T-helper 2 cell (primary cell): Measurements from ENCODE around the gene STAT2.
A peak's percentile ranks its signal among the peaks of the same experiment; 100 is the strongest.
"Not testable (repeated sequence)": the region's sequence is repeated elsewhere in the genome, so short reads cannot be mapped to it uniquely, and the experiment has no call there.

Experiments used
- DNase-seq, 5 experiments: peaks; one replicate each; pipeline versions ENCODE4 v3.0.0 to v3.0.0-alpha.2; 2012 to 2022

Gene STAT2

GRCh38 chr12:56324206-56324605 lies 35.7 kb downstream of the STAT2 start:
- no peak for DNase-seq

GRCh38 chr12:56321610-56322009 lies 38.3 kb downstream of the STAT2 start:
- not testable (repeated sequence) for DNase-seq

GRCh38 chr12:56321027-56321426 lies 38.9 kb downstream of the STAT2 start:
- DNase-seq = no peak

GRCh38 chr12:56317675-56318074 lies 42.2 kb downstream of the STAT2 start:
- no peak for DNase-seq

- peak; percentile 78 to 97 (median 91) for DNase-seq
Observed at GRCh38 chr12:56315622-56316473, 44.1 kb downstream of the STAT2 start, which contains the start of gene CNPY2. TSS of gene CNPY2 (minus strand) at chr12:56315988. CDS start at chr12:56315217, 771 bp downstream.

- DNase-seq = peak in 1 of 5 experiments; percentile 34
Observed at GRCh38 chr12:56315249-56315621, 44.7 kb downstream of the STAT2 start.

- no peak for DNase-seq
Observed at GRCh38 chr12:56311003-56311402, 48.9 kb downstream of the STAT2 start.

GRCh38 chr12:56308714-56309113 lies 51.2 kb downstream of the STAT2 start:
- DNase-seq = no peak

GRCh38 chr12:56307221-56307965 lies 52.5 kb downstream of the STAT2 start:
- no peak for DNase-seq

GRCh38 chr12:56304872-56305590 lies 54.9 kb downstream of the STAT2 start:
- DNase-seq = no peak

GRCh38 chr12:56304276-56304675 lies 55.6 kb downstream of the STAT2 start:
- DNase-seq = no peak

- DNase-seq = no peak
Observed at GRCh38 chr12:56300644-56301464, 59.1 kb downstream of the STAT2 start.

GRCh38 chr12:56299853-56300643 lies 59.9 kb downstream of the STAT2 start, which contains the start of gene CS:
TSS of gene CS (minus strand) at chr12:56300330. CDS start at chr12:56300201, 129 bp downstream.
- DNase-seq = peak; percentile 98 to 99 (median 99)

- DNase-seq = peak in 2 of 5 experiments; percentile 13 to 81
Observed at GRCh38 chr12:56299308-56299852, 60.5 kb downstream of the STAT2 start.

- DNase-seq = peak in 1 of 5 experiments; percentile 27
Observed at GRCh38 chr12:56298828-56299227, 61.1 kb downstream of the STAT2 start.

GRCh38 chr12:56297400-56297799 lies 62.5 kb downstream of the STAT2 start:
- DNase-seq = no peak

GRCh38 chr12:56296295-56296694 lies 63.6 kb downstream of the STAT2 start:
- DNase-seq = no peak

GRCh38 chr12:56293795-56294194 lies 66.1 kb downstream of the STAT2 start:
- no peak for DNase-seq
